B cell (primary cell): ENCODE results near the gene SLC38A10.

ENCODE experiments used
- EZH2 ChIP-seq: IDR thresholded peaks from 2 replicates; pipeline ENCODE4 v1.6.1; 2012; ENCODE audit warnings: borderline replicate concordance, low read depth, mild to moderate bottlenecking, moderate library complexity, low read length; ENCODE audit not compliant: insufficient read depth, poor library complexity, severe bottlenecking
- TF ChIP-seq, protein P1 (sequence below): fragments of 200-600 bp; IDR thresholded peaks from one replicate; pipeline ENCODE4 v1.8.0; 2022; ENCODE audit warnings: antibody characterized with exemption, mild to moderate bottlenecking

DNA sequence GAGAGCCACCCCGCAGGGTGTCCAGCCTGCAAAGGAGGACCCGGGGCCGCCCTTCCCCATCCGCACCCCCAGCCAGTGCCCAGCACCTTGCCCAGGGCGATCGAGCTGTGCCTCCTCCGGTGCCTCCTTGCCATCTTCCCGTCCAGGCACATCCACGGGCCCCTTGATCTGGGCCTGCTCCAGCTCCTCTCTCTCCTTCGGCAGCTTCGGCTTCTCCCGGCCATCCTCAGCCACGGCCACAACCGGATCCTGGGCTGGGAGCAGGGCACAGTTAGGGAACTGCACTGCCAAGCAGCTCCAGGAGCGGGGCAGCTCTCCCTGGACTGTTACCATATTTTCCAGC, 42.1 kb downstream of the SLC38A10 start:
- TF ChIP-seq, protein P1, sequence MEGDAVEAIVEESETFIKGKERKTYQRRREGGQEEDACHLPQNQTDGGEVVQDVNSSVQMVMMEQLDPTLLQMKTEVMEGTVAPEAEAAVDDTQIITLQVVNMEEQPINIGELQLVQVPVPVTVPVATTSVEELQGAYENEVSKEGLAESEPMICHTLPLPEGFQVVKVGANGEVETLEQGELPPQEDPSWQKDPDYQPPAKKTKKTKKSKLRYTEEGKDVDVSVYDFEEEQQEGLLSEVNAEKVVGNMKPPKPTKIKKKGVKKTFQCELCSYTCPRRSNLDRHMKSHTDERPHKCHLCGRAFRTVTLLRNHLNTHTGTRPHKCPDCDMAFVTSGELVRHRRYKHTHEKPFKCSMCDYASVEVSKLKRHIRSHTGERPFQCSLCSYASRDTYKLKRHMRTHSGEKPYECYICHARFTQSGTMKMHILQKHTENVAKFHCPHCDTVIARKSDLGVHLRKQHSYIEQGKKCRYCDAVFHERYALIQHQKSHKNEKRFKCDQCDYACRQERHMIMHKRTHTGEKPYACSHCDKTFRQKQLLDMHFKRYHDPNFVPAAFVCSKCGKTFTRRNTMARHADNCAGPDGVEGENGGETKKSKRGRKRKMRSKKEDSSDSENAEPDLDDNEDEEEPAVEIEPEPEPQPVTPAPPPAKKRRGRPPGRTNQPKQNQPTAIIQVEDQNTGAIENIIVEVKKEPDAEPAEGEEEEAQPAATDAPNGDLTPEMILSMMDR, result no peak
- TF ChIP-seq EZH2, result no peak
